Measurements from ENCODE around the gene TECPR2.

The TECPR2 gene

GRCh38 chr14:102523200-102523568 is 160.4 kb downstream of the TECPR2 start:
- in situ Hi-C loops (cut with HindIII; ENCODE audit: low pct_unique_long_range_greater_than_20kb, low sequenced_read_pairs), result no loop called here
- TF ChIP-seq JUND (IDR thresholded peaks at IDR 0.05; ENCODE audit: low read depth), result no peak
- DNase-seq (ENCODE audit: low read depth in 1 of 2, low spot score in 1 of 2), result no peak

GRCh38 chr14:102523569-102524450 is 161.1 kb downstream of the TECPR2 start:
- in situ Hi-C loops (cut with HindIII; ENCODE audit: low pct_unique_long_range_greater_than_20kb, low sequenced_read_pairs), result no loop called here
- DNase-seq (ENCODE audit: low read depth in 1 of 2, low spot score in 1 of 2), result no peak
- no peak for TF ChIP-seq JUND (IDR thresholded peaks at IDR 0.05; ENCODE audit: low read depth)

GRCh38 chr14:102524451-102525218 is 161.9 kb downstream of the TECPR2 start:
- DNase-seq (ENCODE audit: low read depth in 1 of 2, low spot score in 1 of 2), result peak; percentile 99 to 100
- TF ChIP-seq JUND (IDR thresholded peaks at IDR 0.05; ENCODE audit: low read depth), result no peak
- in situ Hi-C loops (cut with HindIII; ENCODE audit: low pct_unique_long_range_greater_than_20kb, low sequenced_read_pairs), result no loop called here

- DNase-seq (ENCODE audit: low read depth in 1 of 2, low spot score in 1 of 2), result peak in 1 of 2 experiments; percentile 54
- TF ChIP-seq JUND (IDR thresholded peaks at IDR 0.05; ENCODE audit: low read depth), result no peak
- in situ Hi-C loops (cut with HindIII; ENCODE audit: low pct_unique_long_range_greater_than_20kb, low sequenced_read_pairs), result no loop called here
Measured at GRCh38 chr14:102525219-102525928, 162.6 kb downstream of the TECPR2 start.

GRCh38 chr14:102525929-102526497 is 163.3 kb downstream of the TECPR2 start:
- no peak for DNase-seq (ENCODE audit: low read depth in 1 of 2, low spot score in 1 of 2)
- in situ Hi-C loops (cut with HindIII; ENCODE audit: low pct_unique_long_range_greater_than_20kb, low sequenced_read_pairs), result no loop called here
- no peak for TF ChIP-seq JUND (IDR thresholded peaks at IDR 0.05; ENCODE audit: low read depth)

- TF ChIP-seq JUND (IDR thresholded peaks at IDR 0.05; ENCODE audit: low read depth), result no peak
- DNase-seq (ENCODE audit: low read depth in 1 of 2, low spot score in 1 of 2), result no peak
- in situ Hi-C loops (cut with HindIII; ENCODE audit: low pct_unique_long_range_greater_than_20kb, low sequenced_read_pairs), result no loop called here
Measured at GRCh38 chr14:102528431-102529170, 165.9 kb downstream of the TECPR2 start.

GRCh38 chr14:102530828-102531478 is 168.2 kb downstream of the TECPR2 start:
- peak in 1 of 2 experiments; percentile 88 for DNase-seq (ENCODE audit: low read depth in 1 of 2, low spot score in 1 of 2)
- in situ Hi-C loops (cut with HindIII; ENCODE audit: low pct_unique_long_range_greater_than_20kb, low sequenced_read_pairs), result no loop called here

GRCh38 chr14:102532204-102532658 is 169.5 kb downstream of the TECPR2 start:
- in situ Hi-C loops (cut with HindIII; ENCODE audit: low pct_unique_long_range_greater_than_20kb, low sequenced_read_pairs), result no loop called here
- peak in 1 of 2 experiments; percentile 26 for DNase-seq (ENCODE audit: low read depth in 1 of 2, low spot score in 1 of 2)

More at GRCh38 chr14:102530828-102531478, 168.2 kb downstream of the TECPR2 start:
- no peak for TF ChIP-seq JUND (IDR thresholded peaks at IDR 0.05; ENCODE audit: low read depth)

GRCh38 chr14:102537981-102538601 is 175.3 kb downstream of the TECPR2 start:
- in situ Hi-C loops (cut with HindIII; ENCODE audit: low pct_unique_long_range_greater_than_20kb, low sequenced_read_pairs), result no loop called here
- no peak for TF ChIP-seq JUND (IDR thresholded peaks at IDR 0.05; ENCODE audit: low read depth)
- DNase-seq (ENCODE audit: low read depth in 1 of 2, low spot score in 1 of 2), result no peak

More at GRCh38 chr14:102532204-102532658, 169.5 kb downstream of the TECPR2 start:
- no peak for TF ChIP-seq JUND (IDR thresholded peaks at IDR 0.05; ENCODE audit: low read depth)

GRCh38 chr14:102538602-102539543 is 176.1 kb downstream of the TECPR2 start:
- in situ Hi-C loops (cut with HindIII; ENCODE audit: low pct_unique_long_range_greater_than_20kb, low sequenced_read_pairs), result no loop called here
- no peak for DNase-seq (ENCODE audit: low read depth in 1 of 2, low spot score in 1 of 2)
- TF ChIP-seq JUND (IDR thresholded peaks at IDR 0.05; ENCODE audit: low read depth), result no peak
